GM11168 (cell line): Measurements from ENCODE around the gene TEX264.

Source experiments
- in situ Hi-C: fragments of 300-500 bp; cut with MboI; formaldehyde crosslinking; loops from one replicate; pipeline ENCODE4 v1.12.0; 2022; ENCODE audit warnings: low sequenced_read_pairs; ENCODE audit not compliant: unreplicated experiment

Gene TEX264

GRCh38 chr3:51712511-51712931 is 41.5 kb downstream of the TEX264 start:
- in situ Hi-C loops = no loop called here

- in situ Hi-C loops = no loop called here
Observed at GRCh38 chr3:51712963-51713362, 41.9 kb downstream of the TEX264 start.

DNA sequence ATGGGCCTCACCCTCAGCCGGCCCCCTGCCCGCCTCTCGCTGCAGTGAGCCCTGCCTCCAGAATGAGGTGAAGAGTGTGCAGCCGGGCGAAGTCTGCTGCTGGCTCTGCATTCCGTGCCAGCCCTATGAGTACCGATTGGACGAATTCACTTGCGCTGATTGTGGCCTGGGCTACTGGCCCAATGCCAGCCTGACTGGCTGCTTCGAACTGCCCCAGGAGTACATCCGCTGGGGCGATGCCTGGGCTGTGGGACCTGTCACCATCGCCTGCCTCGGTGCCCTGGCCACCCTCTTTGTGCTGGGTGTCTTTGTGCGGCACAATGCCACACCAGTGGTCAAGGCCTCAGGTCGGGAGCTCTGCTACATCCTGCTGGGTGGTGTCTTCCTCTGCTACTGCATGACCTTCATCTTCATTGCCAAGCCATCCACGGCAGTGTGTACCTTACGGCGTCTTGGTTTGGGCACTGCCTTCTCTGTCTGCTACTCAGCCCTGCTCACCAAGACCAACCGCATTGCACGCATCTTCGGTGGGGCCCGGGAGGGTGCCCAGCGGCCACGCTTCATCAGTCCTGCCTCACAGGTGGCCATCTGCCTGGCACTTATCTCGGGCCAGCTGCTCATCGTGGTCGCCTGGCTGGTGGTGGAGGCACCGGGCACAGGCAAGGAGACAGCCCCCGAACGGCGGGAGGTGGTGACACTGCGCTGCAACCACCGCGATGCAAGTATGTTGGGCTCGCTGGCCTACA is 44.4 kb downstream of the TEX264 start:
- in situ Hi-C loops = no loop called here

GRCh38 chr3:51715977-51716294 is 44.9 kb downstream of the TEX264 start:
- in situ Hi-C loops = no loop called here

GRCh38 chr3:51716805-51717204 is 45.8 kb downstream of the TEX264 start:
- in situ Hi-C loops = no loop called here

DNA sequence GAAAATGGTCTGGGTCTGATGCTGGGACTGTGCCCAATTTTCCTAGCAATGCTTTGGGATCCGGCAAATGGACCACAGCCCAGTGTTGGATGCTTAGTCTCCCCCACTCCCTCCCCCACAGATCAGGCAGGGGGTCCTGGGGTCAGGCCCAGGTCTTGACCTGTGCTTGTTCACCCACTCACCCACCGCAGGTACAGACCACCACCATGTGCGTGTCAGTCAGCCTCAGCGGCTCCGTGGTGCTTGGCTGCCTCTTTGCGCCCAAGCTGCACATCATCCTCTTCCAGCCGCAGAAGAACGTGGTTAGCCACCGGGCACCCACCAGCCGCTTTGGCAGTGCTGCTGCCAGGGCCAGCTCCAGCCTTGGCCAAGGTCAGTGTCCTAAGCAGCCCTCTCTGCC is 46.4 kb downstream of the TEX264 start:
- in situ Hi-C loops = no loop called here

DNA sequence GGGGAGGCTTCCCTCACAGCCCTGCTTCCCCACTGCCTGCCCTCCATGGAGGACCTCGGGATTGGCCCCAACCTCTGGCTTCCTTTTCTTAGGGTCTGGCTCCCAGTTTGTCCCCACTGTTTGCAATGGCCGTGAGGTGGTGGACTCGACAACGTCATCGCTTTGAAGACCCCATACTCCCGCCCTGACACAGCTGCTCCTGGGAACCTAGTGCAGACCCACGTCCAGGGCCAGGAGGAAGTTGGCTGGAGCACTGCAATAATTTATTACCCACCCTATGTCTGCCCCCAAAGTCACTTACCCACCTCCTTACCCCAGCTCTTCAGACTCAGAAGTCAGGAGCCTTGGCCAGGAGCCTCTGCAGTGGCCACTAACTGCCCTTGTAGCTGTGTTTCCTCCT is 46.9 kb downstream of the TEX264 start:
- in situ Hi-C loops = no loop called here

DNA sequence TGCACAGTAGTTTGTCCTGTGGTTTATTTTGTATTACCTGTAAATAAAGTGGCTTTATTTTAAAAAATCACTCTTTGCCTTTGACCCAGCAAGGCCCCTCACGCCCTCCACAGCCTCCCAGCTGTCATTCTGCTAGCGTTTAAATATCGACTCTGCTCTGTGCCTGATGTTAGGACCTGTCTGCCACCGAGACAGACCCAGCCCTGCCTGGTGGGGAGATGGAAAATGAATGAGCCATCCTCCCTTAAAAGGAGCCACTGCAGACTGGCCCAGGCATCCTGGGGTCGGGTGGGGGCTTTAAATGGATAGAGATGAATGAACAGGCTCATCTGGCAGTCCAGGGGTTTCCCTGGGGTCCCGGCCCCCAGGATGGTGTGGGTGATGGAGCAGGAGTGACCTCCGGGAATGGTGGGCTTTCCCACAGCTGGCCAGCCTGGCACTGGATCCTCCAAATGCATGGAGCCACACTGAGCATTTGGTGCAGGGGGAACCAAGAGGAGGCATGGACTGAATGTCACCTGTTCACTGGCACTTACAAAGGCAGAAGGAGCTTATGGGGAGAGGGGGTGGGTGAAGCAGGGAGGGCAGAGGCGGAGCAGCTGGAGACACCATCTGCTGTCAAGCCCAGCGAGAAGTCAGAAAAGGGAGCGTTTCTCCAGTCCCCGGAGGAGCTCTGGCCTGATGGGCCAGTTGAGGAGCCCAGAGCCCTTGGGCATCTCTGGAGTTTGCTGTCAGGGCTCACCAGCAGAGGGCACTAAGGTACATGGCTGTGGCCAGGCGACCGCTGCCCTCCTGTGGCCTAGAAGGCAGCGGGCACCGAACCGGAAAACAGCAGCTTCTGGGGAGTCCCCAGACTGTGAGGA is 47.7 kb downstream of the TEX264 start:
- in situ Hi-C loops = no loop called here

GRCh38 chr3:51719410-51720025 is 48.5 kb downstream of the TEX264 start:
- in situ Hi-C loops = no loop called here

DNA sequence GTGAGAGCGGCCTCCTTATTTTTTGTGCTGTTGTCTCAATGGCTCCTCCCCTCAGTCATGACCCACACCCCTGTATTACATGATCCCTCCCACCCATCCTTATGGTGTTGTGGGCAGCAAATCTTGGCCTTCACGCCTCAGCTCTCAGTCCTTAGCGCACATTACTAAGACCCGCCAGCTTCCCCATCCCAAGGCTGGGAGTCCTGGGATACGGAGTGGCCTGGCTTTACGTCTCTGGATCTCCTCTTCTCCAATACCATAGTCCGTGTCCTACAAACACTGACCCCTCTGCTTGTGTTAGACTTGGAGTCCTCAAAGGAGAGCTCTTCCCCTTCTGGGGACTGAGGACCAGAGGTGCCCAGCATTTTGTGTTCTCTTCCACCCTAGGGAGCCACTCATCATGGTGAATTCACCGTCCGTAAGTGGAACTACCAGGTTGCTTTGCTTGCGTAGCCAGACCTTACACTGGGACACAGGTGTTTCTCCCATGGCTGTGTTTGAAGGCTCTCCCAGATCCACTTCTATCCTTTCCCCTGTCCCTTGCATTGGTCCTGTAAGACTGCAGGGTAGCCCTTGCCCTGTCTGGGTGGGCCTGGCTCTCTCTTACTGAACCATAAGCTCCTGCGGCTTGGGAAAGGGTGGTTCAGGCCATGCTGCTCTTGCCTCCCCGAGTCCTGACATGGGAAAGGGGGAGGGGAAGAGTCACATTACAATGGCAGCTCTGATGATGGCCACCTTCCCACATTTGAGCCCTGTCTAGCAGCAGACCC is 49.4 kb downstream of the TEX264 start:
- in situ Hi-C loops = no loop called here

GRCh38 chr3:51721062-51721745 is 50.2 kb downstream of the TEX264 start:
- in situ Hi-C loops = no loop called here

DNA sequence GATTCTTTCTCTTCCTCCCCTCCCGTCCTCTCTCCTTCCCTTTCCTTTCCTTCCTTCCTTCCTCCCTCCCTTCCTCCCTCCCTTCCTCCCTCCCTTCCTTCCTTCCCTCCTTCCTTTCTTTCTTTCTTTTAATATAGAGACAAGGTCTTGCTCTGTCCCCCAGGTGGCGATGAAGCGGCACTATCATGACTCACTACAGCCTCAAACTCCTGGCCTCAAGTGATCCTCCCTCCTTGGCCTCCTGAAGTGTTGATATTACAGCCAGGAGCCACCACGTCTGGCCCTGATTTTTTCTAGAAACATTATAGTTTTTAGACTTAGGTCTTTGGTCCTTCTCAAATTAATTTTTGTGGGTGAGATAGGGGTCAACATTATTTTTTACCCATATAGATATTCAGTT is 51.3 kb downstream of the TEX264 start:
- in situ Hi-C loops = no loop called here

- in situ Hi-C loops = no loop called here
Observed at GRCh38 chr3:51727500-51727899, 56.4 kb downstream of the TEX264 start.

GRCh38 chr3:51729042-51729633 is 58.1 kb downstream of the TEX264 start:
- in situ Hi-C loops = no loop called here

DNA sequence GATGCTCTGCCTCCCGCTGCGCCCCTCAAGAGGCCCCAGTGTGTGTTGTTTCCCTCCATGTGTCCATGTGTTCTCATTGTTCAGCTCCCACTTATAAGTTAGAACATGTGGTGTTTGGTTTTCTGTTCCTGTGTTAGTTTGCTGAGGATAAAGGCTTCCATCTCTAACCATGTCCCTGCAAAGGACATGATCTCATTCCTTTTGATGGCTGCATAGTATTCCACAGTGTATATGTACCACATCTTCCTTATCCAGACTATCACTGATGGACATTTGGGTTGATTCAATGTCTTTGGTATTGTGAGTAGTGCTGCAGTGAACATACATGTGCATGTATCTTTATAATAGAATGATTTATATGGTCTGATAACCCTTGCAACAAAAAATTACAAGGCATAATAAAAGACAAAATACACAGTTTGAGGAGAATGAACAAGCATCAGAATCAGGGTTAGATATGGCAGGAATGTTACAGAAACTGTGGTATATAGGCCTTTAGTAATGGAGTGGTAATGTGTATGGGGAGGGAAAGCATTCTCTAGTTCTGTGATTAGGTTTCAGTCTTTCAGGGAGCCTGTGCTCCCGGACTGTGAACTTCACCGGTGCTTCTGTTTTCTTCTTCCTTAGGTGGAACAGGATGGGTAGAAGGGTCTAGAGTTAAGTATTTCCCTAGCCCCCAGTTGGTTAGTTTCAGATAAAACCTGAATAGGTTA is 63.0 kb downstream of the TEX264 start:
- in situ Hi-C loops = no loop called here

- in situ Hi-C loops = no loop called here
Observed at GRCh38 chr3:51734572-51734907, 63.5 kb downstream of the TEX264 start.

GRCh38 chr3:51735039-51735438 is 64.0 kb downstream of the TEX264 start:
- in situ Hi-C loops = no loop called here

DNA sequence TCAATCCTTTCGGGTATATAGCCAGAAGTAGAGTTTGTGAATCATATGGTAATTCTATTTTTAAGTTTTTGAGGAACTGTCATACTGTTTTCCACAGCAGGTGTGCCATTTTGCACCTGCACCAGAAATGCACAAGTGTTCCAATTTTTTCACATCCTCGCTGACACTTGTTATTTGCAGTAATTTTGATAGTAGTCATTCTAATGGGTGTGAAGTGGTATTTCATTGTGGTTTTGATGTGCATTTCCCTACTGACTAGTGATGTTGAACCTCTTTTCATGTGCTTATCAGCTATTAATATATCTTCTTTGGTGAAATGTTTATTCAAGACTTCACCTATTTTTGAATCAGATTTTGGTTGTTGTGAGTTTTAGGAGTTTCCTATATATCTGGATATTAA is 64.9 kb downstream of the TEX264 start:
- in situ Hi-C loops = no loop called here

GRCh38 chr3:51739110-51739509 is 68.1 kb downstream of the TEX264 start:
- in situ Hi-C loops = no loop called here
